GM18867 (cell line): ENCODE results near the gene LY9.

Experiments
- ATAC-seq: cut with Tn5 transposase; IDR thresholded peaks from one replicate; pipeline ENCODE4 v1.9.1; 2021; ENCODE audit warnings: mild to moderate bottlenecking, moderate library complexity; ENCODE audit not compliant: unreplicated experiment

LY9 gene

DNA sequence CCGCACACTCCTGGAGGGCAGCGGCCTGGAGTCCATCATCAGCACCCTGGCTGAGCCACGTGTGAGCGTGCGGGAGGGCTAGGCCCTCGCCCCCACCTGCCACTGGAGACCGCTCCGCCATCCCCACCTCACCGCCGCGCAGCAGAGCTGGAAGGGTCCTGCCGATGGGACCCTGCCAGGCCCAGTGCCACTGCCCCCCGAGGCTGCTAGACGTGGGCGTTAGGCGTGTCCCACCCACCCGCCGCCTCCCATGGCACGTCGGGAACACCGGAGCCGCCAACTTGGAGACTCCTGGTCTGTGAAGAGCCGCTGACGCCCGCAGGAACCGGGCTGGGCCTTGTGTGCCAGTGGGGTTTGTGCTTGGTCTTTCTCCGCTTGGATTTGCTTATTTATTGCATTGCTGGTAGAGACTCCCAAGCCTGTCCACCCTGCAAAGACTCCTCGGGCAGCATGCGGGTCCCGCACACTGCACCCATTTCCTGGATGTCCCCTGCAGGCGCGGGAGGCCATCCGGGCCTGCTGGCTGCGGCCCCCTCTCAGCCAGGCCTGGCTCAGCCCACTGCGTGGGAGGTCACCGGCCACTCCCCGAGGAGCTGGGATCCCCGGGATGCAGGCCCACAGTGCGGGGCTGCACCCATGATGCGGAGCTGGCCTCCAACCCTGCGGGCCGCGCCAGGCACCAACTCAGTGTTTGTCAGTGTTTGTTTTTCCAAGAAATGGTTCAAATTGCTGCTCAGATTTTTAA is 6.0 kb downstream of the LY9 start:
- no peak for ATAC-seq

DNA sequence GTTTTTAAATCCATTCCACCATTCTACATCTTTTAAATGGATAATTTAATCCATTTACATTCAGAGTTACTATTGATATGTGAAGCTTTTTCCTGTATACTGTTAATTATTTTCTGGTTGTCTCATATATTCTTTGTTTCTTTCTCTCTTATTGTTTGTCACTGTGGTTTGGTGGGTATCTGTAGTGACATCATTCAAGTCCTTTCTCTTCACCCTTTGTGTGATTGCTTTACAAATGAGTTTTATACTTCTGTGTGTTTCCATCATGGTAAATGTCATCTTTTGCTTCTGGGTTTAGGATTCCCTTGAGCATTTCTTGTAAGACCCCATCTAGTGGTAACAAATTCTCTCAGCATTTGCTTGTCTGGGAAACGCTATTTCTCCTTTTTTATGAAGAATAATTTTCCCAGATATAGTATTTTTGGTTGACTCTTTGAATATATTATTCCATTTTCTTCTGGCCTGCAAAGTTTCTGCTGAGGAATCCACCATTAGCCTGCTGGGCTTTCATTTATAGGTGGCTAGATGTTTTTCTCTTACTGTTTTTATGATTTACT is 10.2 kb downstream of the LY9 start:
- no peak for ATAC-seq

DNA sequence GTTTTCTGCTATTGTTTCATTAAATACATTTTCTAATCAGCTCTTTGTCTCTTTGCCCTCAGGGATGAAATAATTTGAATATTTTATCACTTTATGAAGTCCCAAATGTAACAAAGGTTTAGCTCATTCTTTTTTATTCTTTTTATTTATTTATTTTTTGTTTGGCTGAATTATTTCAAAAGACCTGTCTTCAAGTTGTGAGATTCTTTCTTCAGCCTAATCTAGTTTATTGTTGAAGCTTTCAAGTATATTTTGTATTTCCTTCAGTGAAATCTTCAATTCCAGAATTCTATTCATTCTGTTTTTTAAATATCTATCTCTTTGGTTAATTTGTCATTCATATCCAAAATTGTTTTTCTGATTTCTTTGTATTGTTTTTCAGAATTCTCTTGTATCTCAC is 10.8 kb downstream of the LY9 start:
- no peak for ATAC-seq

DNA sequence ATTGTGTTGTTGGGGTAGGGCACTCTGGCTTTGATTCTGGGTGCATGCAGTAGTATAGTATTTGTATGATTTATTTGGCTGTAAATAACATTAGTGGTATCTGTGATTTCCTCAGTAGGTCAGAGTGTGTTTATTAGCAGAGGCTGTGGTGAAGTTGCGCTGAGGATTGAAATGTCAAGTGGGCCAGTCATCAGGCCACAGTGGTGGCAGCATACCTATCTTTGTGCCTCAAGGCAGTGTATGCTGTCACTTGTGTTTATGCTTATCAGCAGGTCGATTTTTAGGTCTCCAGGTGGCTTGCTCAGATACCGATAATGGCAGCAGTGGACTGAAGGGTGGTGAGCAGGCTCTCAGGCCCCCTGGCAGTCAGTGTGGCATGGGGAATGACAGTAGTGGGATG is 11.3 kb downstream of the LY9 start:
- ATAC-seq = no peak

DNA sequence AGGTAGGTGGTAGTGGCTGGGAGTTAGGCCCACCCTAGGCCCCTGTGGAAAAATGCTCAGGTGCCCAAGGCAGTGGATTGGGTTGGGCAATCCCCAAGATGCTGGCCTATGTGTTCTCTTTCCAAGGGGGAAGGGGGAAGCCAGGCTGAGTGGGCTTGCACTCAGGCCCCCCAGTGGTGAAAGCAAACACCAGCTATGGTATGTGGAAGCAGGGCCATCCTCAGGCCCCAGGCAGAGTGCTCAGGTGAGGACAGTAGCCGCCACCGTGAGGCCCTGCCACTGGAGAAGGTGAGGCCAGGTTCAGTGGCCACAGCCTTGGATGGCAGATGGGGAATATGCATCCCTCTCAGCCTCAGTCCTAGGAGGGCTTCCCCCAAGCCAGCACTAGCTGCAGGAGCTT is 11.8 kb downstream of the LY9 start:
- no peak for ATAC-seq

DNA sequence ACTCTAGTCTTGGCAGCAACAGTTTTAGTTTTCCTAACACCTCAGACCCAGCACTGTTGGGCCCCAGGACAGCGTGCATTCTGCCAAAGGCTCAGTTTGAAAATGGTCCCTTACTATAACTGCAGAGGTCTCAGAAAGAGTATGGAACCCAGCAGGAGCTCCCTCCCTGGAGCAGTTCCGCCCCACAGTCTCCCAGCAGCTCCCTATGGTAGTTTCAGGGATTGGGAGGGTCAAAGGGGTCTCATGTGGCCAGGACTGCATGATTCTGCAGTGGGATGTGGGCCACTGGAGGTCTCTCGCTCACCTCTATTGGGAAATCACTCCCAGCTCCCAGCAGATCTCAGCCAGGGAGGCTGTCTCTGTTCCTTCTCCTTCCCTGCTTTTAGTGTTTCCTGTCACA is 12.3 kb downstream of the LY9 start:
- no peak for ATAC-seq

DNA sequence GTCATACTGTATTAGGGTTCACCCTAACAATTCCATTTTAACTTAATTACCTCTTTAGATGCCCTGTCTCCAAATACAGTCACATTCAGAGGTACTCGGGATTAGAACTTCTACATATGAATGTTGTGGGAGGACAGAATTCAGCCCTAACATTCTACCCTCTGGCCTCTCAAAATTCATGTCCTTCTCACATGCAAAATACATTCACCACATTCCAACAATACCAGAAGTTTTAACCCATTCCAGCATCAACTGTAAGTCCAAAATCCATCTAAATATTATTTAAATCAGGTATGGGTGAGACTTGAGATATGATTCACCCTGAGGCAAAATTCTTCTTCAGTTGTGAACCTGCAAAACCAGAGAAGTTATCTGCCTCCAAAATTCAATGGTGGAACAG is 14.5 kb downstream of the LY9 start:
- no peak for ATAC-seq

DNA sequence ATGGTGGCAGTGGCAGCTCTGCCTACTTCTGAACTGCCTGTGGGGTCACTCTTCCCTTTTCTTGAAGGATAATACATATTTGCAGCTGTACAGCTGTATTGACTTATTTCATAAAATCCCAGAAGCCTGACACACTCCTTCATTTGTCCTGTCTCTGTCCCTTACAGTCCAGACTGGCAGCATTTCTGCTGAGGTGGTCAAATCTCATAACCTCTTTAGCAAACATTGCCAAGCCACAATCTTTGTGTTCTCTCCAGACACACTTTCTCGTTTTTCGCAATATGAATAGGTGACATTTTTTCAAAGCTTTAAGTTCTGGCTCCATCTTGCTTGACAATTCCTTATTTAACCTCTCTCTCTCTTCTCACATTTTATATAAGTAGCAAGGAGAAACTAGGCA is 15.2 kb downstream of the LY9 start:
- no peak for ATAC-seq

DNA sequence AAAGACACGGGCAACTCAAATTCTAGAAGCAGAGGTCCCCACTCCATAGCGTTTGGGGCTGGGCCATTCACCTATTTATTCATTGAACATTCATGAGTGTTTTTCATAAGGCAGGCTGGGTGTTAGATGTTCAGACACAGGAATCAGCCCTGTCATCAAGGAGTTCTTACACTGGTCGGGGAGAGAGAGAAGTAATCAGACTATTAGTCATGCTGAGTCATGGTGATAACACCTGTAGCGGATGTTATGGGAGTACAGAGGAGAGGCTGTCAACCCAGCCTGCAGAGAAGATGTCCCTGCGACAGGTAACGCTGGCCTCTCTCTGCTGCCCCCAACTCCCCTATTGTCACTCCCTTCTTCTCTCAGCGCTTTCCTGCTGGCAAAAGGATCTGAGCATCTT is 17.2 kb downstream of the LY9 start:
- ATAC-seq = peak; percentile 62

DNA sequence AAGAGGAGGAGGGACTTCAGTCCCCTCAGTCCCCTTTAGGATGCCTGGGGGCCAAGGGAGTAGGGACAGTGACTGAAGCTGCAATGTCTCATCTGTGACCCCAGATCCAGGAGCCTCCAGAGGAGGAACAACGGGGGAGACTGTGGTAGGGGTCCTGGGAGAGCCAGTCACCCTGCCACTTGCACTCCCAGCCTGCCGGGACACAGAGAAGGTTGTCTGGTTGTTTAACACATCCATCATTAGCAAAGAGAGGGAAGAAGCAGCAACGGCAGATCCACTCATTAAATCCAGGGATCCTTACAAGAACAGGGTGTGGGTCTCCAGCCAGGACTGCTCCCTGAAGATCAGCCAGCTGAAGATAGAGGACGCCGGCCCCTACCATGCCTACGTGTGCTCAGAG is 18.3 kb downstream of the LY9 start:
- ATAC-seq = no peak

DNA sequence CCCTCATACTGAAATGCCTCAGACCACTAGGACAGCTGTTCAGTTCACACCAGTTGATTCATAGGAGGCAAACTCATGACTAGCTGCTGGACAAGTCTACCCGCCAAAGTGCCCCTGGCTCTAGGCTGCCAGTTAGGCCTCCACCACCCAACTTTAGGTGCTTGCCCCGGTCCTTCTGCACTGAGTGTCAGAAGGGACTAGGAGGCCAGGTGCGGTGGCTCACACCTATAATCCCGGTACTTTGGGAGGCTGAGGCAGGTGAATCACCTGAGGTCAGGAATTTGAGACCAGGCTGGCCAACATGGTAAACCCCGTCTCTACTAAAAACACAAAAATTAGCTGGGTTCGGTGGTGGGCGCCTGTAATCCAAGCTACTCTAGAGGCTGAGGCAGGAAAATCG is 18.9 kb downstream of the LY9 start:
- ATAC-seq = no peak

DNA sequence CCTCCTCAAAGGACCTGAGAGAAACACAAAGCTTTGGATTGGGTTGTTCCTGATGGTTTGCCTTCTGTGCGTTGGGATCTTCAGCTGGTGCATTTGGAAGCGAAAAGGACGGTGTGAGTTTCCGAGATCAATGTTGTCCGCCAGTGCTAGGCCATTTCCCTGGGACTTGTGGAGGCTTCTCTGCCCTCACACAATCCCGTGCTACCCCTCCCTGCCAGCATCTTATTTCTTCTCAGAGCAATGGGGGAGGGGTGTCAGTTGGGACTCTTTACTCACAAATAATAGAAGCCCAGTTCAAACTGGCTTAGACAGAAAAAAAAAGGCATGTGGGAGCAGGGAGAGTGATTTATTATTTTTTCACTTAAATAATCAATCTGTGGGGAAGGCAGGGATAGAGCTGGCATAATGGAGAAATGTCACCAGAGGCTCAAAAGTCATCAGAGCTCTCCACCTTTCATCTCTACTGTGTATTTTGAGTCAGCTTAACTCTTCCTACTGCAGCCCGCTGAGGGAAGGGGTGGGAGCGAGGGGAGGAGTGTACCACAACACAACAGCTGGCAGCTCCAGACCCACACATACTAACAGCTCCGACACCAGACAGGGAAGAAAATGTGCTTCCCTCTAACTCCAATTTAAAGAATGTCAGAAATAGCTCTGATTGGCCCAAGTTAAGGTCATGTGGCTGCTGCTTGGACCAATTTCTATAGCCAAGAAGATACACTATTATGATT is 22.4 kb downstream of the LY9 start:
- no peak for ATAC-seq

DNA sequence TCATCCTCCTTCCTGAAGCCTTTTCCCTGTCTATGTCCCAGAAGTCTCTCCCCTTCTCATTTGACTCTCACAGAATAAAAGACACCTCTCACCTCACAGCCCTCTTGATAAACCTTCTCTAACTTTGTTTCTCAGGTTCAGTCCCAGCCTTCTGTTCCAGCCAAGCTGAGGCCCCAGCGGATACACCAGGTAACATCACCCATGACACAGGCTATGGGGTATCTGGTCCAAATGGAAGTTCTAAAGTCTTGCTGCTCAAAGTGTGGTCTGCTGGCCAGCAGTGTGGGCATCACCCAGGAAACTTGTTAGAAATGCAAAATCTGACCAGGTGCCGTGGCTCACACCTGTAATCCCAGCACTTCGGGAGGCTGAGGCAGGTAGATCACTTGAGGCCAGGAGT is 23.2 kb downstream of the LY9 start:
- ATAC-seq = no peak

DNA sequence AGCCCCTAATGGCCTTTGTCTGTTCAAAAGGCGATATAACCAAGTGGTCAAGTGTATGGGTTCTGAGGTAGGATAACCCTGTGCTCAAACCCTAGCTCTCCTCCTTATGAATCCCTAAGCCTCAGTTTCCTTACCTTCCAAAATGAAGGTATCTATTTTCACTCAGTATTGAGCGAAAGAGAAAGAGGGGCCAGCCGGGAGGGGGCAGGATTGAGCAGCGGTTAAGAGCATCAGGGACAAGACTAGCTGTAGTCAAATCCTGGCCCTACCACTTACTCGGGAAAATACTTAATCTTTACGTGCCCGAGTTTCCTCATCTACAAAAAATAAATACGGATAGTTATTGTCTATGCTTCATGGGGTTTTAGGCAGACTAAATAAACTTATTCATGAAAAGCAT is 25.7 kb downstream of the LY9 start:
- ATAC-seq = no peak

DNA sequence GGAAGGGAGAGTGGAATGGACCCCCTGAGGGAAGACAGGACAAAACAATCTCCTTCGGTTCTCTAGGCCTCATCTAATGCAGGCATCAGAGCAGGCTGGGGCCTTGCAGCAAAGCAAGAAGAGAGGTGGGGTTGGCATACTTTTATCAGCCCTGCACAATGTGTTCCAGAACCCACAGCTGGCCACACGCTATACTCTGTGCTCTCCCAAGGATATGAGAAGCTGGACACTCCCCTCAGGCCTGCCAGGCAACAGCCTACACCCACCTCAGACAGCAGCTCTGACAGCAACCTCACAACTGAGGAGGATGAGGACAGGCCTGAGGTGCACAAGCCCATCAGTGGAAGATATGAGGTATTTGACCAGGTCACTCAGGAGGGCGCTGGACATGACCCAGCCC is 27.3 kb downstream of the LY9 start:
- no peak for ATAC-seq

DNA sequence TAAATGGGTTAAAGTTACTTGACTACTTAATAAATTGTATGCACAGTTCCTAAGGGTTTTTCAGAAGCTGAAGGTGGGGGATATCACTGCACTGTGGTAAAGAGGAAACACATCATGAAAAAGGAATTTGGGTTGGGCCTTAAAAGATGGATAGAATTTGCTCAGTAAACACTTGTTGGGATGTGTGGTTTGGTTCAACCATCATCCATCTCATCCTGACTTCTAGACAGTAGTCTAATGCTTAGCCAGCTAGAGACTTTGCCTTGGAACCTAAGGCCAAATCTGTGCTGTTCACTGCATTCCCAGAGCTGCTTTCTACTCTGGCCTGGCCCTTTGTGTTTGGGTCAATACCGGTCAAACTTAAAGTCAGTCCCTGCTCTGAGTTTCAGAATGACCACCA is 30.6 kb downstream of the LY9 start:
- ATAC-seq = no peak

DNA sequence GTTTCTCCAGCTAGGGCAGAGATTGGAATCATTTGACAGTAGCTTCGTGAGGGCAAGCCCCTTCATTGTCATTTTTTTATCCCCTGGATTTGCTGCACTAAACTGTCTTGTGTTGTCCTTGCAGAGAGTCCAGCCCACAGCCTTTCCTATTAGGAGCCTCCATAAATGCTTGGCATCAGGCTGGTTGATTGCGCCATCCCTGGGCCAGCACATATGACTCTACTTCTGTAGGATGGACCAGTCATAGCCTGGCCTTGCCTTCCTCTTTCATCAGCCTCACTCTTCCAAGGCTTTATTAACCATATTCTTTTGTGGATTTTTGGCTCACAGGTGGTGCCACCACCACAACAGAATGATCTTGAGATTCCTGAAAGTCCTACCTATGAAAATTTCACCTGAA is 31.4 kb downstream of the LY9 start:
- no peak for ATAC-seq

DNA sequence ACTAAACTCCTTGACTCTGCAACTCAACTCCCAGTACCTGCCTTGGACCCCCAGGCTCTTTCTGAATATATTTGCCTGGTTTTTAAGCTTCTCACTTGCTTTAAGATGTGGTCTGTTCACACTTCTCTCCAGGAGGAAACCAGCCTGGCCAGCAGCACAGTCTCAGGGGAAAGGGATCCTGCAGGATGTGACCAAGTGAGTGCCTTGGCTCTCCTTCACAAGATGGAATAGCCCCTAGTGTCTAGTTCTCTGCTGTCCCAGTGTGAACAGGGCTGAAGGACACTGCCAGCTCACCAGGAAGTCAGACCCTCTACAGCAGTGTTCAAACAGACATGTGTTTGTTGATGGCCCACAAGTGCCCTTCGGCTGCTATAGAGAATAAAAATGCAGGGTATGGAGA is 33.8 kb downstream of the LY9 start:
- no peak for ATAC-seq

DNA sequence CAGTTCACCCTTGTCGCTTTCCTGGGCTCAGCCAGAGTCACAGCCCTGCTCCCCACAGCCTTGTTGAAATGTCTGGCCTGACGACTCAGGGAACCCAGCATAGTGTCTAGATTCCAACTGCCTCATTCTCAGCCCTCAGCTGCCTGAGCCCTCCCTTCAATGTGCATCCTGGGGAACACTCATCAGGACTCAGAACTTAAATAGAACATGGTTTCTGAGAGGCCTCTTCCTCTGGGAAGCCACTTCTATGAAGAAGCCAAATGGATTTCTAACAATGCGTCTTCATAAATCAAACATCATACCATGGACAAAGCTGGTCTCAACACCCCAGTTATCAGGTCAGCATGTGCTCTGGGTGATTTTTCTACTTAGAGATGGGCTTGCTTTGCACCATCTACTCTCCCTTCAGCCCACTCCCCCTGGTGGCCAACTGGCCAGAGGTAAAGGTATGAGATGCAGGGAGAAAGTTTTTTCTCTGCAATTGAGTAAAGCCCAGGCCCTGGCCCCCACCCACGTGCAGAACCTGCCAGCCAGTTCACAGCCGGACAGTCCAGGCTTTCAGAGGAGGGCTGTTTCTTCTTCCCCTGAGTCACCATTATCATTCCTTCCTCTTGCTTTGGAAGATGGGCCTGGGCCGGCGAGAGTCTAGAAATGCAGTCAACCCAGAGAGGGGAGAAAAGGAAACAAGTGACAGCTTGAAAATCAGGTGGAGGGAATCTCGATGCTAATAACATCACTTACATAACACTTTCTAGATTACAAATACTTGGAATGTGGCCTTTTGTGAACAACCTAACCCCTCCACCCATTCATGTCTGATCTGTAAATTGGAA is 34.6 kb downstream of the LY9 start:
- no peak for ATAC-seq

DNA sequence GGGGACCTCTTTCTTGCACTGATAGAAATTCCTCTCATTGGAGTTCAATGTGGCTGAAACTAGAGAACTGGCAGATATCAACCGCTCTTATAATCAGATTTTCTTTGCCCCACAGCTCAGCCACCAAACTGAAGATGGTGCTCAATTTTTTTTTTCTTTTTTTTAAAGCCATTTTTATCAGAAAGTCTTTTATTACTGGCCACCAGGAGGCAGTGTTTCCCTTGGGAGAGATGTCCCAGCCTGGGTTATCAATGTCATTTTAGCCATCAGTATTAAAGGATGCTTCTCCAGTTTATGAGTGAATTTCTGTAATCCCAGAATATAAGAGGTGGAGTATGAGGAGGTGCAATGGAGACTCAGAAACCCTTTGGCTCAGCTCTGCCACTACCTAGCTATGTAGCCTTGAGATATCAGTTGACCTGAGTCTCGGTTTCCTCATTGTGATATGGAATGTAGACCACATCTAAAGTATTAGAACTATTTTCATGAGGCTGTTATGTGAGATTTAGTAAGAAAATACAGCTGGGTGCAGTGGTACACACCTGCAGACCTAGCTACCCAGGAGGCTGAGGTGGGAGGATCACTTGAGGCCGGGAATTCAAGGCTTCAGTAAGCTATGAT is 39.1 kb downstream of the LY9 start:
- ATAC-seq = no peak

DNA sequence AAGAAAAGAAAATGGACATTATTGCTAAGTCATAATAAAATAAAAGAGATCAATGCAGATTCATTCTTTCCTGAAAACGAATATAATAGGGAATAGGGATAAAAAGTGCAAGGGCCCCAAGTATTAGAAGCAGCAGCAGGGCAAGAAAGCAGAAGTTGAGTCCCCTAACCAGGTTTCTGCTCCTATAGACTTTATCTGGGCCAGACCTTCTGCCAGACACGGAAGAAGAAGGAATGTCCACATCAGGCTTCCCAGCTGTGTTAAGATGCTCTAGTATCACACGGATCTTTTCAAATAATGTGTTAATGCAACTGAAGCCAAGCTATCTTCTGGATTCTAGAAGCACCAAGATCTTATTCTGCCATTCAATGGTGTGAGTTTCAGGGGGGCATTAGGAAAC is 39.8 kb downstream of the LY9 start:
- ATAC-seq = no peak
